Measurements from ENCODE around the gene CACNA1E. TPM values are rescaled to one million over a fixed set of nuclear protein-coding genes. Genes with fewer than 3 reads are reported as not detected.

The CACNA1E gene
- total RNA-seq, 2 donors from 2014 or later = 1.7 to 2.2 TPM

DNA sequence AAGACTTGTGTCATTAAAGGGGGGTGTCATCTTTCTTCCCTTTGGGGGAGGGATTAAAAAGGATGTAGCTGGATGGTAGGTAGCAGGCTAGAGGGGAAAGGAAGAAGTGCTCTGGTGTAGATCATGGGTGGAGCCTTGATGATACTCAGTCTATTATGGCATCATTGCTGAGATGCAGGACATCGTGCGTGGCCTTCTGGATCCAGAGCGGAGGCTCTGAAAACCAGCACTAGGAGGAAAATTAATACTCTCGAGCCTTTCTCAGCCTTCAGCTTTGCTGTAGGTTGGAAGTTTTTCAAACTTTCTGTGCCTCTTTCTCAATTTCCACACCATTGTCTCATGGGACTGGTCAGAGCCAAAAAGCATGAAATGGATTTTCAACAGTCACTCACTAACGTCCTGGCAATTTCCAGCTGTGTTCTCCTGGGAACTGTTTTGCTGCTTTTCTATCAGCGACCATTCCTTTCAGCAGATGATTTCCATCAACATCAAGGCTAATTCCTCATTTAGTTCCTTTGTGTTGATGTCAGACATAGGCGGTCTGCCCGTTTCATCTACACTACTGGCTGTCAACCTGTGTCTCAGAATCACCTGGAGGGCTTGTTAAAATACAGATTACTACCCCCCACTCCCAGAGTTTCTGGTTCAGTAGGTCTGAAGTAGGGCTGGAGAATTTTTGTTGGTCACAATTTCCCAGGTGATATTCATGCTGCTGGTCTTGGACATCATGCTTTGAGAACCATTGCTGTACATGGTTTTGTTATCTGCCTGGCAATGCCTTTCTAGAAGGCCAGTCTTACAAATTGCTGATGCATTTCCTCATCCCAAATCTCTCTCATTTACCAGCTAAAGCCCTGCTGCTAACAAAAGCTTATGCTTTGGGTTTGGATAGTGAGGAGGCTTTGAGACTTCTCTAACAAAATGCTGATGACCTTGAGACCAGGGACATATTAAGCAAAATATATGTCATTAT is 7.7 kb downstream of the CACNA1E start:
- no peak for DNase-seq (ENCODE audit: low spot score)
- H3K4me3 ChIP-seq = no peak overlapping the region
- no peaks in the 10 kb centered on the region for H3K36me3 ChIP-seq
- peaks cover 3 to 6% of the 10 kb centered on the region in 2 donors for H3K27me3 ChIP-seq
- no peak for TF ChIP-seq CTCF (IDR thresholded peaks at IDR 0.05)
- no peak overlapping the region for H3K27ac ChIP-seq
- H3K4me1 ChIP-seq = no peaks in the 10 kb centered on the region
- no peaks in the 10 kb centered on the region for H3K9me3 ChIP-seq

- Histone ChIP-seq H3K27me3 (no peaks in the 10 kb centered on the region), H3K4me3 (no peak overlapping the region), H3K36me3 (no peaks in the 10 kb centered on the region), H3K27ac (no peak overlapping the region), H3K4me1 (no peaks in the 10 kb centered on the region), H3K9me3 (no peaks in the 10 kb centered on the region)
- TF ChIP-seq CTCF (IDR thresholded peaks at IDR 0.05) = no peak
- DNase-seq (ENCODE audit: low spot score) = no peak
These were observed 9.8 kb downstream of the CACNA1E start for GRCh38 chr1:181493166-181493565.

DNA sequence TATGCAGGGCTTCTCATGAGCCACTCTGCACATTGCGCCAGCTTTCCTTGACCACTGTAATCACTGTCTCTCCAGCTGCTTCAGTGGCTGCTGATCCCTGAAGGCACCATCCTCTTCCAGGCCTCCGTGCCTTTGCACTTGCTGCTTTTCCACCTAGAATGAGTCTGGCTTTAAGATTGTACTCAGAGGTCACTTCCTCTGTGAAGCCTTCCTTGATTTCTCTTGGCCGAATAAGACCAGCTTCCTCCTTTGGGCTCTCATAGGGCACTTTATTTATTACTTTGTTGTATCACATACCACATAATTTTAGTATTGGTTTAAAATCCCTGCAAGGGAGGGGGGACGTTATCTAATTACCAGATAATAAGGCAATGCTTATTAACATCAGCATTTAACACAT is 10.6 kb downstream of the CACNA1E start:
- Histone ChIP-seq H3K4me3 (no peak overlapping the region), H3K27me3 (no peaks in the 10 kb centered on the region), H3K4me1 (no peaks in the 10 kb centered on the region), H3K36me3 (no peaks in the 10 kb centered on the region), H3K27ac (no peak overlapping the region), H3K9me3 (no peaks in the 10 kb centered on the region)
- DNase-seq (ENCODE audit: low spot score) = no peak
- no peak for TF ChIP-seq CTCF (IDR thresholded peaks at IDR 0.05)

- no peak for TF ChIP-seq CTCF (IDR thresholded peaks at IDR 0.05)
- no peaks in the 10 kb centered on the region for H3K4me1 ChIP-seq
- no peaks in the 10 kb centered on the region for H3K36me3 ChIP-seq
- H3K9me3 ChIP-seq = no peaks in the 10 kb centered on the region
- no peaks in the 10 kb centered on the region for H3K27me3 ChIP-seq
- no peak for DNase-seq (ENCODE audit: low spot score)
- no peak overlapping the region for H3K4me3 ChIP-seq
- H3K27ac ChIP-seq = no peak overlapping the region
These were observed 13.4 kb downstream of the CACNA1E start for GRCh38 chr1:181496759-181497158.

DNA sequence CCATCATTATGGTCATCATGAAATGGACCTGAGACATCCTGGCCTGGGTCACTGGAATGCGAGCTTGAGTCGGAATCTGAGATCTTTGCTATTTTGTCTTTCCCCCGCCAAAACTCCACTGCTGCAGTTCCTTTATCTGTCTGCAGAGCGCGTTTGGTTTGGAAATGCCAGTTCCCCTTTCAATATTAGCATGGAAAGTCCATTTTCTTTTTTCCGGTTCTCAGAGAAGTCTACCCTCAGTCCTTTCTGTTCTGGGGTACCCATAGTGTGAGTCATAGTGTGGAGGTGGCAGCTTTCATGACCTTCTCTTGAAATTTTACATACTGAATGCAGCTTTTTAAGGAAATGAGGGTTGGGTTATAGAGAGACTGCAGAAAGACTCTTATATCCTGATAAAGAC is 14.6 kb downstream of the CACNA1E start:
- TF ChIP-seq CTCF (IDR thresholded peaks at IDR 0.05) = no peak
- no peak overlapping the region for H3K27ac ChIP-seq
- no peaks in the 10 kb centered on the region for H3K27me3 ChIP-seq

More for the DNA sequence above, 14.6 kb downstream of the CACNA1E start:
- H3K36me3 ChIP-seq = no peaks in the 10 kb centered on the region
- H3K9me3 ChIP-seq = no peaks in the 10 kb centered on the region
- no peak overlapping the region for H3K4me3 ChIP-seq
- H3K4me1 ChIP-seq = no peaks in the 10 kb centered on the region
- no peak for DNase-seq (ENCODE audit: low spot score)

Data from right atrium auricular region (tissue), 2 donors.